NCI-H510A treated with DMSO at 0.1 percent for 48 hours (cell line): Measurements from ENCODE around the gene RPLP2.

ENCODE experiments used
- DNase-seq: peaks from one replicate; lab custom pipeline; 2025; lab: John Stamatoyannopoulos, UW

RPLP2 gene

GRCh38 chr11:824292-824880, 14.6 kb downstream of the RPLP2 start:
- DNase-seq = peak; percentile 74

DNA sequence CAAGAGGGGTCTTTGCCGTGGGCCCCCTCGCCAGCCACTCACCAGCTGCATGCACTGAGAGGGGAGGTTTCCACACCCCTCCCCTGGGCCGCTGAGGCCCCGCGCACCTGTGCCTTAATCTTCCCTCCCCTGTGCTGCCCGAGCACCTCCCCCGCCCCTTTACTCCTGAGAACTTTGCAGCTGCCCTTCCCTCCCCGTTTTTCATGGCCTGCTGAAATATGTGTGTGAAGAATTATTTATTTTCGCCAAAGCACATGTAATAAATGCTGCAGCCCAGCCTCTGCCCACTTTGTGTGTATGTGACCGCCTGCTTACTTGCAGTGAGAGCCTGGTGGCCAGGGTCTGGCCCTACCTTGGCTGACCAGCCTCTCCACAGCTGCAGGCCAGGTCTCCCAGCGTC, 15.2 kb downstream of the RPLP2 start:
- DNase-seq = peak; percentile 21

DNA sequence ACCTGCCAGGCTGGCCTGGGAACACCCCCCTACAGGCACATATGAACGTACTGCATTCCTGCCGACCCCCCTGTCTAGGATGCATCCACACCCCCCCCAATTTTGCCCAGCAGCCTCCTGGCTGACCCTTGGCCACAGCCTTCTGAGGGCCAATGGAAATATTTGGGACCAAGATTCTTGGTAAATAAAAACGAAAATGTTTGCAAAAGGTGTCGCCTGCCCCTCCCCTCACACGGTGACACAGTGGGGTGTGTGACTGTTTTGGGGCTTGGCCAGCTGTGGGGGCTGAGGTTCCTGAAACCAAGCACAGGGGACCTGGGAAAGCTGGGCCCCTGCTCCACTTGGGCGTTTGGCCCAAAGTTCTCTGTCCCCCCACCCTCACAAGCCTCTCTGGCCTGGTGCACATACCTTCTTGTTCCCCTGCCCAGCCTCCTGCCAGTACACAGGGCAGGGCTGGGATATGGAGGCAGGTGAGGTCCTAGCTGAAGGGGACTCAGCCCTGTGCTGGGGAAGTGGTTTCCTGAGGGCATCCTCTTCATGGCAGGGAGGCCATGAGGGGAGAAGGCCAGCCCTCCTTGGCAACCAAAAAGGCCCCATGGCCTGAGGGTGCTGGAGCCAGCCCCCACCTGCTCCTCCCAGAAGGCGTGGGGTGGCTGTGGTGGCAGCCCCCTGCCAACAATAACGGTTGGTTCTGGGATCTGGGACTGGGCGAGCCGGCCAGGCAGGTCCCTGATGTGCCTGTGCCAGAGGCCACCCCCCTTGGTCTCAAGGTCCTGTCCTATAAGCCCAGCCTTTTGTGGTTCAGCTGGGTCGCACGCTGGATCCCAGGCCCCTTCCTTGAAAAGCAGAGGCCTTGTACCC, 15.8 kb downstream of the RPLP2 start:
- no peak for DNase-seq

- DNase-seq = no peak
These were observed 16.5 kb downstream of the RPLP2 start for GRCh38 chr11:826227-826621.

GRCh38 chr11:826836-827145, 17.0 kb downstream of the RPLP2 start:
- no peak for DNase-seq

- peak; percentile 25 for DNase-seq
These were observed 17.6 kb downstream of the RPLP2 start for GRCh38 chr11:827146-827896.

DNA sequence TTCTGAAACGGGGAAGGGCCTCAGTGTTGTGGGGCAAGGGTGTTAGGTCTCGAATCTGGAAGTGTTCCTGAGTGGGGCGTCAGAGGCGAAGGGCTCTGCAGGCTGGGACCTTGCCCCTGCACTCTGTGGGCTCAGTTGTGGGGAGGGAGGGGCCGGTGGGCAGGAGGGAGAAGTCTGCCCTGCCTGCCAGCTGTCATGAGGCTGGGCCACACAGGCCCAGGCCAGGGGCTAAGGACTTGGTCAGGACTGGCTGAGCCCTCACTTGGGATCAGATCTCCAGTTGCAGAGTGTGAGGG, 18.1 kb downstream of the RPLP2 start, which contains the start of gene CRACR2B:
TSS of gene CRACR2B (plus strand) at position 23 of the 296 bp plus-strand sequence. CDS start 689 bp downstream, outside the sequence.
- no peak for DNase-seq

GRCh38 chr11:828506-829175, 18.9 kb downstream of the RPLP2 start:
- no peak for DNase-seq

- DNase-seq = no peak
These were observed 19.5 kb downstream of the RPLP2 start for GRCh38 chr11:829176-829846.

DNA sequence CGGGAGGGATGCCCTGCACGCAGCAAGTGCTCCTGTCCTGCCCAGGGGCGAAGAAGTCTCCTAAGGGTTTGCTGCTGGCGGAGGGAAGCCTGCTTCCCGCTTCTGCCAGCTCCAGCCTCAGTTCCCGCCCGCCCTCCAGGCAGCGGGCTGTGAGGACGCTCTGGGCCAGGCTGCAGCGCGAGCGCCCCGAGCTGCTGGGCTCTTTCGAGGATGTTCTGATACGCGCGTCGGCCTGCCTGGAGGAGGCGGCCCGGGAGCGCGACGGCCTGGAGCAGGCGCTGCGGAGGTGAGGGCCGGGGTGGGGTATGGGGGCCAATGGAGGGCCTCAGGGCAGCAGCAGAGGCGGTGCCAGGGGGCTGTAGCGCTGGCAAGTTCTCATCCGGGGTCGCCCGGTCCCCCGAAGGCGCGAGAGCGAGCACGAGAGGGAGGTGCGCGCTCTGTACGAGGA, 20.1 kb downstream of the RPLP2 start:
- DNase-seq = no peak

GRCh38 chr11:830295-831117, 20.7 kb downstream of the RPLP2 start:
- peak; percentile 62 for DNase-seq

GRCh38 chr11:831118-831864, 21.5 kb downstream of the RPLP2 start:
- no peak for DNase-seq

GRCh38 chr11:831961-832528, 22.3 kb downstream of the RPLP2 start:
- DNase-seq = no peak

- DNase-seq = no peak
These were observed 22.9 kb downstream of the RPLP2 start, which contains the start of gene CD151 for GRCh38 chr11:832529-833113. Gene CD151 (plus strand): TSS chr11:832952. CDS start chr11:836070, 3,118 bp downstream.

GRCh38 chr11:833114-833791, 23.5 kb downstream of the RPLP2 start:
- DNase-seq = no peak

- no peak for DNase-seq
These were observed 24.1 kb downstream of the RPLP2 start for GRCh38 chr11:833849-834311.

DNA sequence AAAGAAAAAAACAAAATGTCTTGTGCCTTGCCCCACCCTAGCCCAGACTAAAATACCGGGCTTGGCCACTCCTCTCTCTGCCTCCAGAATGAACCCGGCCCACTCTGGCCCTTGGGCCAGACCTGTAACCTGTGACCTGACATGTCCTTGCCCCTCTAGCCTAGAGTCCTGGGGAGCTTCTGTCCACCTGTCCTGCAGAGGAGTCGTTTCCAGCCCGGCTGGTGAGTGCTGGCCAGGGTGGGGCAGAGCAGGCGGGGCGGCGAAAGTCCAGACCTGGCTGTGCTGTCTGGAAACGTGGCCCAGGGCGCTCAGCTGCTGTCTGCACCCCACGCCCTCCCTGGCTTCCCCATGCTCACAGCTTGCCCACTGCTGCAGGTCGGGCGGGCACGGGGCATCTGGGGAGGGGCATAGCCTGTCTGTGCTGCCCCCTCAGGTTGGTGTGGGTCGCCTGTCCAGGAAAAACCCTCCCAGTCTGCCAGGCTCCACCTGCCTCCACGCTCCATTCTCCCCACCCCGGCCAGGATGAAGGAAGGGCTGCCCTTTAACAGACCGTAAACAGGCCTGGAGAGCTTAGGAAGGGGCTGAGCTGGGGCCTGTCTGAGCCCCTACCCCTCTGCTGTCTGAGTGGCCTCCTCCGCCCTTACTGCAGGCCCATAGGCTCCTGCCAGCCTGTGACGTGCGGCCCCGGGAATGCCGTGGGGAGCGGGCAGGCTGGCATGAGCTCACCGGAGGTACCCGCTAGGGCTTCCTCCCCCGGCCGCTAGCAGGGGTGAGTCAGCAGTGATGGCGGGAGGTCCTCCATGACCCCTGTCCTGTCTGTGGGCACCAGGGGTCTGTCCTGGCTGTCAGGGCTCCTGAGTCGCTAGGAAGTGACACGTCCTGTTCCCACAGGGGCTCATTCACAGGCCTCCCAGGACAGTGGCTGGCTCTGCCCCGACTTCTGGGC, 24.9 kb downstream of the RPLP2 start:
- no peak for DNase-seq

GRCh38 chr11:836274-836673, 26.5 kb downstream of the RPLP2 start:
- no peak for DNase-seq
